ENCODE results near the gene WDR91. TPM values are rescaled to one million over a fixed set of nuclear protein-coding genes. Genes with fewer than 3 reads are reported as not detected.

Gene WDR91
- total RNA-seq, 1 experiment from 2014 or later = 9.1 TPM

DNA sequence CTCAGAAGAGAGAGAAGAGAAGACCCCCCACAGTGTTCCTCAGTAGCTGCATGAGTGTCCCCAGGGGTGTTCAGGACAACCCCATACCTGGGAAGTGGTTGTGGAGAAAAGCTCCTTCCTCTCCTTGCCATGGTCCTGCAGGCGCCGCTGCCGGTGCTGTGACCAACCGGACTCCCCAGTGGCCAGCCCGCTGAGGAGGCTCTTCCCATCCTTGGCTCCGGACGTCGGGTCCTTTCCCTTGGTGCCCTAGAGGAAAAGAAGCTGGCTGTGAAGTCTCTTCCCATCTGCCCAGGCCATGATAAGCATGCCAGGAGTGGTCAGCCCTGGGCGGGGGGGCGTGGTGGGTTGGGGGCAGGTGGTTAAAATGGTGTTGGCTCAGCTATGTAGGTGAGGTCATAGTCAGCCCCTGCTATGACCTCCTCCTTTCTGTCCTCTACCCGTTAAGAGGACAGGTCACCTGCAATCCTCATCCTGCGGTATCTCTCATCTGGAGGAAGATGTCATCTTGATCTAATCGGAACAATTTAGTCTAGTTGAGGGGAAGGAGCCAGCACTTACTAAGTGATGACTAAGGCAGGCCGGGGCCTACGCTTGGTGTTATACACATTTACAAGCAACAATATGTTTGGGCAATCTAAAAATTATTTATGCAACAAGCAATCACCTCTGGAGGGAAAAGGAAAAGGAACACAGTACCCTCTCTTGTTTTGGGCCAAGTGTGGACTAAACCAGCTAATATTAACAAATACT lies 13.2 kb downstream of the WDR91 start:
- Histone ChIP-seq H3K36me3 (replicated peaks; ENCODE audit: control insufficient read depth, insufficient read depth, low read length) (peaks cover 5% of the 10 kb centered on the region), H3K27me3 (ENCODE audit: control insufficient read depth, insufficient read depth, low read length) (no peaks in the 10 kb centered on the region)

DNA sequence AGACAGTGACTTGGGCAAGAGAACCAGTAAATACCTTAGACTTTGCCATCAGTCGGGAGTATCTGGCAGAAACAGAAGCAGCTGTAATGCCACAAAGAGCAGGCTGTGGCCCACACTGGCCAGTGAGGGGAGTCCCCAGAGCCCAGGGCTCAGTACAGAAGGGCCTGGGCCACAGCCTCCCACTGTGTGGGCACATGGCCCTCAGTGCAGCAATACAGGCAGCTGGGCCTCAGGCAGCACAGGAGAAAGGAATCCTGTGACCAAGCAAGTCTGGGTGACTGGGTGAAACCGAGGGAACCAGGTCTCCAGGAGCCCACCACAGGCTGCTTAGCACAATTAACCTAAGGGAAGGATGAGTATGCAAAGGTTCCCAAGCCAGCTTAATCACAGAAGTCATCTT lies 14.0 kb downstream of the WDR91 start:
- Histone ChIP-seq H3K36me3 (replicated peaks; ENCODE audit: control insufficient read depth, insufficient read depth, low read length) (peaks cover 4% of the 10 kb centered on the region), H3K4me3 (ENCODE audit: insufficient read depth, low read depth, low read length) (no peak overlapping the region), H3K27me3 (ENCODE audit: control insufficient read depth, insufficient read depth, low read length) (no peaks in the 10 kb centered on the region)
- no peak for DNase-seq

More for the DNA sequence above, 13.2 kb downstream of the WDR91 start:
- no peak for DNase-seq
- H3K4me3 ChIP-seq (ENCODE audit: insufficient read depth, low read depth, low read length) = no peak overlapping the region

DNA sequence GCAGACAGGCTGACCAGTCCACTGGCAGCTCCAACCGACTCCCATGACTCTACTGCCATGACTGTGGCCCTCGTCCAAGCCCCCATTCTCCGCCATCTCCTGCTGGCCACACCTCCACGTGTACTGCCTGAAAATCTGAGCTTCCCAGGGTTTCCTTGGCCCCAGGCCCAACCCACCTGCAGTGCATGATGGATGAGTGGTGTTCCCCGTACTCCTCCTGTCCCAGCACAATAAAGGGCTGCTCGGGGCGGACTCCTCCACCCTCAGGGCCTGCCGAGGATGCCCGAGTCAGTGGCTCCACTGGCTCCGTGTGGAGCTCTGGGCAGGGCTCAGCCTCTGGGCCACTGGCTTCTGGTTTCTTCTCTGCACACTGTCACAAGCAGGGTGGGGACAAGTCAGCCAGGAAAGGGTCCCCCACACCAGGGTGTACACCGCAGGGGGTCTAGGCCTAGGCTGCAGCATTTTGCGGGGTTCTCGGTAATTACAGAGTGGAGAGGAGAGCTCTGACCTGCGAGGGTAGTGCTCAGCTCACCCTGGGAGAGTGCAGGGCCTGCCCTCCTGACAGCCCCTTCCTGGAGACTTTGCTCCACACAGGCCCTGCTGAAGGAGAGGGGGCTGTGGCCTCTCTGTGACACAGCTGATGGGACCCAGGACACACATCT lies 15.2 kb downstream of the WDR91 start:
- no peak overlapping the region for H3K4me3 ChIP-seq (ENCODE audit: insufficient read depth, low read depth, low read length)

DNA sequence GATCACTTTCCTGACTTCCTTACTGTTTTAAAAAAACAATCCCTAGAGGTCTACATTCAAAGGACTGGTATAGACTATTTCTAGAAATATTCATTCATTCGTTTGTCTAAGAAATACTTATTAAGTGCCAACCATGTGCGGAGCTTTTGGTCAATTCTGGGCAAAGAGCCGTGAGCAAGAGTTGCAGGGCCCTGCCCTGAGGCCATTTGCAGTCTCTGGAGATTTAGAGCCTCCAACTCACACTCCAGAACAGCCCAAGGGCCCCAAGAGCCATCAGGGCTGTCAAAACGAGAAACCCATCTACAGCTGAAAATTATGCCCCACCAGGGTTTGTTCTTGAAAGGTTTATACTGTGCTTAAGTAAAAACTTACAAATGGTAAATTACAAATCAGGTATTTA lies 16.2 kb downstream of the WDR91 start:
- no peaks in the 10 kb centered on the region for H3K27me3 ChIP-seq (ENCODE audit: control insufficient read depth, insufficient read depth, low read length)
- no peak for DNase-seq
- H3K4me3 ChIP-seq (ENCODE audit: insufficient read depth, low read depth, low read length) = no peak overlapping the region
- H3K36me3 ChIP-seq (replicated peaks; ENCODE audit: control insufficient read depth, insufficient read depth, low read length) = peaks cover 4% of the 10 kb centered on the region

More for the DNA sequence above, 15.2 kb downstream of the WDR91 start:
- DNase-seq = no peak
- Histone ChIP-seq H3K36me3 (replicated peaks; ENCODE audit: control insufficient read depth, insufficient read depth, low read length) (peaks cover 4% of the 10 kb centered on the region), H3K27me3 (ENCODE audit: control insufficient read depth, insufficient read depth, low read length) (no peaks in the 10 kb centered on the region)

DNA sequence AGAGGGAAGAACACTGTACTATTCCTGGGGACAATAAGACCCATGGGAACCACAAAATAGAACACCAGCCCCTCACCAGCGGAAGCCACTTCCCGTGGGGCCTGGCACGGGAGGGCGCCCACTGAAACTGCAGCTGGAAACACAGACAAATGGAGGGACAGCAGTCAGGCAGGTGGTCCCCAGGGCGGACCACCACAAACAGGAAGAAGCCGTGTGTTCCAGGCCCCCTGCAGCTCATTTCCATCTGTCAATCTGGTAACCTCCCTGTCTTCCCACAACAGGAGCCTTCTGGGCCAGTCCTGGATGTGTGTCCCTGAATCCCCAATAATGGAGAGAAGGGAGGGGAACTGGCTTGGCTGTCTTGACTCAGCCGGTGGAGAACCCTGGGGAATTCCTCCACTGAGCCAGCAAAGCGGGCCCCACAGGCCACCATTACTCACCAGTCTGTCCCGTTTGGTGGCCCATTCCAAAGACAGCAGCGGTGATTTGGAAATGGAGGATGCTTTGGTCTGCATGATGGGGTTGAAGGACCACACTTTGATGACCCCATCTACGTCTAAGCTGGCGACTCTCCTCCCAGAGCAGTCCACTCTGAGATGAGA lies 16.7 kb downstream of the WDR91 start:
- DNase-seq = no peak
- Histone ChIP-seq H3K27me3 (ENCODE audit: control insufficient read depth, insufficient read depth, low read length) (no peaks in the 10 kb centered on the region), H3K36me3 (replicated peaks; ENCODE audit: control insufficient read depth, insufficient read depth, low read length) (peaks cover 4% of the 10 kb centered on the region), H3K4me3 (ENCODE audit: insufficient read depth, low read depth, low read length) (no peak overlapping the region)

DNA sequence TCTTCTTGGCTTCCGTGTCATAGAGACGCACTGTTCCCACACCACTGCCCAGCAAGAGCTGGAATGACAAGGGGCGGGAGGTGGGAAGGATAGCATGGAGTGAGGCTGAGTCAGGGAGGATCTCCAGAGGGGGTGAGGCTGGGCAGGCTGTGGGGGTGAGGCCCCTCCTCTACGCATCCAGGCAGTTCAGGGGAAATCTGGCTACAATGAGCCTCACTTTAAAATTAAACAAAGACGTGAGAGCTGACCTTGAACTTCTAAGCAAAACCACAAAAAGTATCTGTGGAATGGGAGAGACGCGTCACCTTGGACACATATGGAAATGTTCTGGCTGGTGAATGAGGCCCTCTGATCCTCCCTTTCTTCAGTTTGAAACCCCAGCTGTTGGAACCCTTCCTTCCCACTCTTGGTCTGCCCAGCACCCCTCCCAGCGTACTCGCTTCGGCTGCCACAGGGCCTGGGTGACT lies 17.7 kb downstream of the WDR91 start:
- H3K4me3 ChIP-seq (ENCODE audit: insufficient read depth, low read depth, low read length) = no peak overlapping the region
- H3K27me3 ChIP-seq (ENCODE audit: control insufficient read depth, insufficient read depth, low read length) = no peaks in the 10 kb centered on the region
- no peak for DNase-seq
- H3K36me3 ChIP-seq (replicated peaks; ENCODE audit: control insufficient read depth, insufficient read depth, low read length) = peaks cover 4% of the 10 kb centered on the region

DNA sequence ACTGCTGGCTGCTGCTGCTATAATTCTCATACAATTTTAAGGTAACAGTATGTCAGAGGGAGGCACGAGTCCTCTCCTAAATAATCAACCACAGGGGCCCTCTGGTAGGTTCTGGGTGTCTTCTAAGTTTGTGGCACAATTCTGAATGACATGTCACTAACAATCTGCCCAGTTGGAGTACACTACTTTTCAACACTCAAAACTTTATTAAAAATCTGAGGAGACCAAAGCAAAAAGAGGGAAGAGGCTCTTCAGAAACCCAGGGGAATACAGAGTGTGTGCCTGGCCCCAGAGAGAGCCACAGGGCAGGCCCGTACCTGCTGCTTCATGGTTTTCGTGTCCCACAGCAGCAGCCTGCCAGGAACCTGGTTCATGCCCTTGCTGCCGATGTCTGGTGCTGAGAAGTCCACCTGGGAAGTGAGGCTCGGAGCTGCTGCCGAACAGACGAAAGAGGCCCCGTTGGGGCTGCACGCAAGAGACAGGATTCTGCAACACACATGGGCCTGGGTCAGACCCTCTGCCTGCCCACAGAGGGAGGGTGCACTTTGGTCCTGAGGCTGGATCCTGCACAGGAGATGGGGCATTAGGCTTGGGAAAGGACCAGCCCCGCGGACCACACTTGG lies 18.3 kb downstream of the WDR91 start:
- Histone ChIP-seq H3K27me3 (ENCODE audit: control insufficient read depth, insufficient read depth, low read length) (no peaks in the 10 kb centered on the region), H3K4me3 (ENCODE audit: insufficient read depth, low read depth, low read length) (no peak overlapping the region), H3K36me3 (replicated peaks; ENCODE audit: control insufficient read depth, insufficient read depth, low read length) (peaks cover 7% of the 10 kb centered on the region)
- DNase-seq = no peak

DNA sequence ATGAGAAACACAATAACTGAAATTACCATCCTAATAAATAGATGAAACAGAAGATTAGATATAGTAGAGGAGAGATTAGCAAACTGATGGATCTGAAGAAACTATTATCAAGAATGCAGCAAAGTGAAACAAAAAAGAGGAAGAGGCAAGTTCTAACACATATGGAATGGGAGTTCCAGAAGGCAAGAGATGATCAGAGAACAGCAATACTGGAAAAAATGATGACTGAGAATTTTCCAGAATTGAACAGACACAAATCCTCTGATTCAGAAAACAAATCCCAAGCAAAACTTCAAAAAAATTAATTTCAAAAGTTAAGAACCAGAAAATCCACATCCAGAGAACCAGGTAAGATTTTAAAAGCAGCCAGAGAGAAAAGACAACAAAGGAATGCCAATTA lies 20.6 kb downstream of the WDR91 start:
- Histone ChIP-seq H3K27me3 (ENCODE audit: control insufficient read depth, insufficient read depth, low read length) (no peaks in the 10 kb centered on the region), H3K4me3 (ENCODE audit: insufficient read depth, low read depth, low read length) (no peak overlapping the region), H3K36me3 (replicated peaks; ENCODE audit: control insufficient read depth, insufficient read depth, low read length) (peaks cover 11% of the 10 kb centered on the region)
- DNase-seq = no peak

DNA sequence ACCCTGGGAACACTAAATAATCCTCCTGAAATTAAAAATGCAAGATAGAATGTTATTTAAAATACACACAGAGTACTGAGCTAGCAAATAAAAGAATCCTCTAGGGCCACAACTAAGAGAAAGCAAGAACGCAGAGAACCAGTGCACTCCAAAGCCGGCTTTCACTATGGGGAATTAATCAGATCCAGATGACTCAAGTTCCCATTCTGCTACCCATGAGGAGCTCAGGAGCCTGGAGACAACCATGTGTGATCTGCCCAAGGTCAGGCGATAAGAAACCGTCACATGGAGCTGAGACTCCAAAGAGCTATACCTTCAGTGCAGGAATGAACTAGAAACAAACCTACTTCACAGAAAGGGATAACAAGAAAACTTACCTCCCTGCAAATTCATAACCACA lies 21.4 kb downstream of the WDR91 start:
- H3K4me3 ChIP-seq (ENCODE audit: insufficient read depth, low read depth, low read length) = no peak overlapping the region
- peaks cover 11% of the 10 kb centered on the region for H3K36me3 ChIP-seq (replicated peaks; ENCODE audit: control insufficient read depth, insufficient read depth, low read length)
- no peaks in the 10 kb centered on the region for H3K27me3 ChIP-seq (ENCODE audit: control insufficient read depth, insufficient read depth, low read length)
- DNase-seq = no peak

DNA sequence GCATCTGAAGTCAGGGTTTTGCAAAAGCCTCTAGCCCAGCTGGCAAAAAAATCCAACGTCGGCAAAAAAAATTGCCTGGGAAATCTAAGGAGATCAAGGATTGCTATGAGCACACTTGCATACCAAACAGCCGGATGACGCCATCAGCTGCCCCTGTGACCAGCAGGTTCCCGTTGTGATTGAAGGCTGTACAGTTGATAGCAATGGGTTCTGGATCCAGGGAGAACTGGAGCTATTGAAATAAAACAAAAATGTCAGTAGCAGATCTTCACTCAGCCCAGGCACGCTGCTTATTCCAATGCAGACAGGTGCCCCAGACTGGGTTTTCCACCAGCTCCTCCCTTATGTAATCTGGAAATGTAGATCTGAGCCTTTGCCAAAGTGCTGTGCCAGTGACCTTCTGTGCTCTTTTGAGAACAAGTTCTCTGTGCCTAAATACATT lies 22.1 kb downstream of the WDR91 start:
- peaks cover 11% of the 10 kb centered on the region for H3K36me3 ChIP-seq (replicated peaks; ENCODE audit: control insufficient read depth, insufficient read depth, low read length)
- no peak for DNase-seq
- no peaks in the 10 kb centered on the region for H3K27me3 ChIP-seq (ENCODE audit: control insufficient read depth, insufficient read depth, low read length)
- no peak overlapping the region for H3K4me3 ChIP-seq (ENCODE audit: insufficient read depth, low read depth, low read length)

DNA sequence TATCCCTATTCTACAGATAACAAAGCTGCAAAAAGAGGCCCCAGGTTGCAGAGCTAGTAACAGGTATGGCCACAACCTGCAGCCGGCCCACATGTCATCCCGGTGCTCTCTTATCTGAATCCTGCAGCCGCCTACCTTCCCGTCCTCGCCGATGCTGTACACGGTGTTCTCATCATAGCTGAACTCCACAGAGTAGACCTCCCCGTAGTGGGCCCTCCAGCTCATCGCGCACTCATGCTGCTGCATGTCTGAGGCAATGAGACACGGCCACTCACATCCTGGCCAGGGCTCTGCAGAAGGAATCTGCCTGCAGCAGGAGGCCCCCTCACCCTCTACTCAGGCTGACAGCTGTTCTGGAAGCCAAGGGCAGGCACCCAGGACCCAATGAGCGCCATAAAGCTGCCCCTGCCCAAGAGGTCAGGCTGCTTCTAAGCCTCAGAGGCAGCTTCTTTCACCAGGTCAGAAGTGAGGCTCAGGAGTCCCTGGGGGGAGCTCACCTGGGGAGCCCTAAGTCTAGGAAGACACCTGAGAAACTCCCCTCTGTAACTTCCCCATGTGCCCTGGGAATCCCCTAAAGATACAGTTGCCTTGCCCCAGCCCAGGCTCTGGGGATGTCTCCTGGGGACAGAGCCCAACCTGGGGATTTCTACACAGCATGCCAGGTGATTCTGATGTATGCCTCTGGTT lies 22.9 kb downstream of the WDR91 start:
- Histone ChIP-seq H3K36me3 (replicated peaks; ENCODE audit: control insufficient read depth, insufficient read depth, low read length) (peaks cover 12% of the 10 kb centered on the region), H3K4me3 (ENCODE audit: insufficient read depth, low read depth, low read length) (no peak overlapping the region), H3K27me3 (ENCODE audit: control insufficient read depth, insufficient read depth, low read length) (no peaks in the 10 kb centered on the region)
- DNase-seq = no peak

DNA sequence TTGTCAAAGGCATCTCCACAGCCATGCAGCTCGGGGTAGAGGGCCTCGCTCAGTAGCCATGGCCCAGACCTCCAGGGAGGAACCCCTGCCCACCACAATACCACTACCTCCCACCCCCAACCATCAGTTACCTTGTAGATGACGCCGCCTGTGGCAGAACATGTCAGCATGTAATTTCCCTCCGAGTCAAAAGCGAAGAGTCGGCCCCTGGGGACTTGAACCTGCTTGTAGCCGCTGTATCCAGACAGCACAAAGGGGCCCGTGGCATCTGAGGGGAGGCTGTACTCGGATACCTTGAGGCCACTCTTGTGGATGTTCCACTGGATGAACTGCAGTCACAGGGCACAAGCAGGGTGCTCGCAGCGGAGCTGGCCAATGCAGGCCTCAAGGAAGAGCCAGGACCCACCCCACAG lies 24.5 kb downstream of the WDR91 start:
- peaks cover 12% of the 10 kb centered on the region for H3K36me3 ChIP-seq (replicated peaks; ENCODE audit: control insufficient read depth, insufficient read depth, low read length)
- DNase-seq = no peak
- H3K4me3 ChIP-seq (ENCODE audit: insufficient read depth, low read depth, low read length) = no peak overlapping the region
- H3K27me3 ChIP-seq (ENCODE audit: control insufficient read depth, insufficient read depth, low read length) = no peaks in the 10 kb centered on the region

DNA sequence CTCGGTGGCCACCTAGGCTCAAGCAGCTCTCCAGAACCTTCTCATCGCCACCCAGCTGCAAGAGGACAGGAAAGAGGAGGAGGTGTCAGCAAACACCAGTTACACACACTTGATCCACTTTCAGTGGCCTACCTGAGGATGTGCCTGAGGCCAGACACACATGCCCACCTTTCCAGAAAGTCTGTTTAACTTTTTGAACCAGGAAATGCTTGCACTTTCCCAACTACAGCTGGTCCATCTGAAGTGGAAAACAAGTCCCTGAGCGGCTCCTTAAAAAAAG lies 25.1 kb downstream of the WDR91 start:
- no peak for DNase-seq
- Histone ChIP-seq H3K27me3 (ENCODE audit: control insufficient read depth, insufficient read depth, low read length) (no peaks in the 10 kb centered on the region), H3K36me3 (replicated peaks; ENCODE audit: control insufficient read depth, insufficient read depth, low read length) (peaks cover 12% of the 10 kb centered on the region), H3K4me3 (ENCODE audit: insufficient read depth, low read depth, low read length) (no peak overlapping the region)

DNA sequence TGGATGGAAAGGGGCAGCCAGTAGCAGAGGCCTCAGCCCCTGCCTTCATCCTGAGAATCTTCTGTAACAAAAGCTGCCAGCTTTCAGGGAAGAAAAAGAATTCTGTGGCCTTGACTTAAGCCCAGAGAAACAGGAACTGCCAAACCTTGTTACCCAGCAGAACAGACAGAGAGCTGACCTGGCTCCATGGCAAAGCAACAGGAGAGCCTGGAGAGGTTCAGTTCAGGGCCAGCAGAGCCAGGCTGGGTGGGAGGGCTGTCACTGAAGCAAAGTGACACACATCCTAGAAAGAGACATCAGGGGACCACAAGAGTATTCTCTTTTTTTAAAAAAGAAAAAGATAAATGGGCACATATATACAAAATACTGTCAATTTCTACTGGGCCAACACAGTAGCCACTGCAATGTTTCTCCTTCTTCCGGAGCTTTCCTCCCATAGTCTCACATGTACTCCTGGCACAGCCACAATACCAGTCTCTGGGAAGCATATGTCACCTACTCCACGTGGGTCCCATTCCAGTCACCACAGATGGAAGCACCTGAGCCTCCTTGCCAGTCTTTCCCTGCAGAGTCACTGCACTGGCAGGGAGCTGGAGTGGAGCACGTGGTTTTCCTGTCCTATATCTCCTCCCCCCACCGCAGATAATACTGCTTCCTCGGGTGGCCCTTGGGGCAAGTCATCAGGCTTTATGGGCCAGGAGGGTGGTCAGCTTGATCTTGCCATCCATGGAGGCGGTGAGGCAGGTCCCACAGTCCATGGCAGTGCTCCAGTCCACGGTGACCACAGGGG lies 25.7 kb downstream of the WDR91 start:
- H3K4me3 ChIP-seq (ENCODE audit: insufficient read depth, low read depth, low read length) = no peak overlapping the region
- H3K27me3 ChIP-seq (ENCODE audit: control insufficient read depth, insufficient read depth, low read length) = no peaks in the 10 kb centered on the region
- H3K36me3 ChIP-seq (replicated peaks; ENCODE audit: control insufficient read depth, insufficient read depth, low read length) = peaks cover 12% of the 10 kb centered on the region
- DNase-seq = no peak
